Uterus (tissue), 2 donors: ENCODE measurements around the gene FMN2.

Experiments
- POLR2A ChIP-seq, 2 donors: fragments of 450-650 bp; IDR thresholded peaks; one replicate each; pipeline ENCODE4 v1.6.1; 2016; ENCODE audit warnings: antibody characterized with exemption in 2 of 2, mild to moderate bottlenecking in 1 of 2, moderate library complexity in 1 of 2
- TF ChIP-seq, protein P1 (sequence below), 4 experiments: fragments of 200-600 bp in 2 of 4; fragments of 450-650 bp in 2 of 4; sonication (generic) in 2 of 4; IDR thresholded peaks; one replicate each; pipeline ENCODE4 v1.5.1; 2016 to 2019; ENCODE audit warnings: antibody characterized with exemption in 4 of 4, mild to moderate bottlenecking in 2 of 4, moderate library complexity in 1 of 4

DNA sequence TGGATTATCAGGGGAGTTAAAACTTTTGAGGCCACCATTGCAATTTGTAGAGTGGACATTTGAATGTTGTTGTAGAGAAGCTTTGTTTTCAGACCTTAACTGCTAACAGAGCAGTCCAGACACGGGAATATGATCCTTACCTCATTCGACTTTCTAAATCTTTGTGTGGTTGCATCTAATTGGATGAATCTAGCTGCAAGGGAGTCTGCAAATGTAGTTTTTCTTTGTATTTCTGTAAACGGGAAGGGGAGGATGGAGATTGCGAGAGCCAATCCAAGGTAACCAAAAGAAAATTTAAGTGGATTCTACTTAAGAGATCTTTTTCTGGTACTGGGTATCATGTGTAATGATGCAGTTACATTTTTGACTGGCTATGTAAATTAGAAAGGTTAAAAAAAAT is 110.2 kb downstream of the FMN2 start:
- TF ChIP-seq, protein P1, sequence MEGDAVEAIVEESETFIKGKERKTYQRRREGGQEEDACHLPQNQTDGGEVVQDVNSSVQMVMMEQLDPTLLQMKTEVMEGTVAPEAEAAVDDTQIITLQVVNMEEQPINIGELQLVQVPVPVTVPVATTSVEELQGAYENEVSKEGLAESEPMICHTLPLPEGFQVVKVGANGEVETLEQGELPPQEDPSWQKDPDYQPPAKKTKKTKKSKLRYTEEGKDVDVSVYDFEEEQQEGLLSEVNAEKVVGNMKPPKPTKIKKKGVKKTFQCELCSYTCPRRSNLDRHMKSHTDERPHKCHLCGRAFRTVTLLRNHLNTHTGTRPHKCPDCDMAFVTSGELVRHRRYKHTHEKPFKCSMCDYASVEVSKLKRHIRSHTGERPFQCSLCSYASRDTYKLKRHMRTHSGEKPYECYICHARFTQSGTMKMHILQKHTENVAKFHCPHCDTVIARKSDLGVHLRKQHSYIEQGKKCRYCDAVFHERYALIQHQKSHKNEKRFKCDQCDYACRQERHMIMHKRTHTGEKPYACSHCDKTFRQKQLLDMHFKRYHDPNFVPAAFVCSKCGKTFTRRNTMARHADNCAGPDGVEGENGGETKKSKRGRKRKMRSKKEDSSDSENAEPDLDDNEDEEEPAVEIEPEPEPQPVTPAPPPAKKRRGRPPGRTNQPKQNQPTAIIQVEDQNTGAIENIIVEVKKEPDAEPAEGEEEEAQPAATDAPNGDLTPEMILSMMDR (IDR thresholded peaks at IDR 0.05), result no peak
- no peak for TF ChIP-seq POLR2A (IDR thresholded peaks at IDR 0.05)
